SKM-1 treated with dmso at 0.1 percent for 144 hours (cell line): ENCODE measurements around the gene CHRNE.

Experiments used
- DNase-seq: peaks from one replicate; lab custom pipeline; 2025; ENCODE audit not compliant: unreplicated experiment; lab: John Stamatoyannopoulos, UW

The CHRNE gene

GRCh38 chr17:4903051-4903818, at the start of gene CHRNE:
TSS of gene CHRNE (minus strand) at chr17:4903098. CDS start at chr17:4903063, 35 bp downstream.
- DNase-seq = peak; percentile 26

DNA sequence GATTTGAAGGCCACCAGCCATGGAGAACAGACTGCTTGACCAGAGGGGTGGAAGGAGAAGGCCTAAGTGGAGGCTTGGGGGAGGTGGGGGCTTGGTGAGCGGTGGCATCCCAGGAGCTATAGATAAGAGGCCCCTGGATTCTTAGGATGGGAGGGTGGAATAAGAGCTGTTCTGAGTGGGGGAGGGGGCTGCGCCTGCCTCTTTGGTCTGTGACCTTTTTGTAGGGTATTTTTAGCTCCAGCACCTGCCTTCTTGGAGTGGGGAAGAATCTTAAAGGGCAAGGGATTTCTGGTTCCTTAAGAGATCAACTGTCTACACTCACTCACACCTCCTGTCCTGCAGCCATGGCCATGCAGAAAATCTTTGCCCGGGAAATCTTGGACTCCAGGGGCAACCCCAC, 48.6 kb upstream of the CHRNE start:
- DNase-seq = no peak

- DNase-seq = no peak
Measured at GRCh38 chr17:4950746-4951204, 47.9 kb upstream of the CHRNE start, which contains the start of gene ENO3. TSS of gene ENO3 (plus strand) at chr17:4951119. CDS start at chr17:4951830, 711 bp downstream.

GRCh38 chr17:4950075-4950745, 47.3 kb upstream of the CHRNE start:
- DNase-seq = no peak

DNA sequence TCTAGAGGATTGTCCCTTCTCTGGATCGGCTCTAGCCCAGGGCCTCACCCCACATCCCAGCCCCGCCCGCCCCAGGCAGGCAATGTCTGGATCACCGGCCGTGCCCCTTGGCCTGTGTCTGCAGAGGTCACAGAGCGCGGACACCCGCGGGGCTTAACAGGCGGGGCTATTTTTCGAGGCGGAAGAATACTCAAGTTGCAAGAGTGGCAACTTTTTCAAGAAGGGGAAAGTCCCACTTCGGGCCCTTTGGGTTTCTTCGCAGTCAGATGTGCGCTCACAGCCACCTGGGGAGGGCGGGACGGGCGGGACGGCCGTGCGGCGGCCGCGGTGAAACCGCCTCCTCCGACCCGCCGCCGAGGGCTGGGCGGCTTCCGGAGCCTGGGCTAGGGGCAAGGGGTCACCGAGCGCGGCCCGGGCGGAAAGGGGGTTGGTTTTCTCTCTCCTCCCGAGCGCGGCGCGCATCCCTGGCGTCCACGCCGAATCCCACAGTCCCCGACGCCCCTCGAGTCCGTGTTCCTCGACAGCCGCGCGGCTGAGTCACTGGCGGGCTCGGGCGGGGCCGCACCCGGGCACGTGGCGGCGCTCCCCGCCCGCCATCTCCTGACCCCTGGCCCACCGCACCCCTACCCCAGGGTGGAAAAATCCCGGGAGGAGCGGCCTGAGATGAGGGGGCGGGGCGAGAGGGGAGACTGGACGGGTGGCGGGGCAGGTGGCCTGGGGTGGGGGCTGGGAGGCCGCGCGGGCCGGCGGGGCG, 46.6 kb upstream of the CHRNE start:
- no peak for DNase-seq

DNA sequence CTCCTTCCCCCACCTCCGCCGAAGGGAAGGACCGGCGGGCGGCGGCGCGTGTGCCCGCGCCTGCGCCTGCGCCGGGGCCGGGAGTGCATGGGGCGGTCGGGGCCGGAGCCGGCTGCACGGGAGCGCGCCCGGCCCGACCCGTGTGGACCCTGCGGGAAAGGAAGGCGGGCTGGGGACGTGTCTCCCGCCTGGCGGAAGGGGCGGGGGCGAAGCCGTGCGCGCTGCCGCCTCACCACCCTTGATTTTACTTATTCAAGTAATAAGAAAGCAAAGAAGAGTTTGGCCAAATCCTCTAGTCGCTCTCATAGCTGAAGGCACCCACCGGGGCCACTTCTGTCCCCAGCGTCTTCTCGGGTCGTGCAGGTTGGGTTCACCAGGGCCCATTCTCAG, 46.0 kb upstream of the CHRNE start:
- no peak for DNase-seq

- peak; percentile 63 for DNase-seq
Measured at GRCh38 chr17:4948166-4948930, 45.5 kb upstream of the CHRNE start, which contains the start of gene PFN1. TSS of gene PFN1 (minus strand) at chr17:4948530. CDS start at chr17:4948394, 136 bp downstream.

- DNase-seq = no peak
Measured at GRCh38 chr17:4947411-4948165, 44.7 kb upstream of the CHRNE start.

DNA sequence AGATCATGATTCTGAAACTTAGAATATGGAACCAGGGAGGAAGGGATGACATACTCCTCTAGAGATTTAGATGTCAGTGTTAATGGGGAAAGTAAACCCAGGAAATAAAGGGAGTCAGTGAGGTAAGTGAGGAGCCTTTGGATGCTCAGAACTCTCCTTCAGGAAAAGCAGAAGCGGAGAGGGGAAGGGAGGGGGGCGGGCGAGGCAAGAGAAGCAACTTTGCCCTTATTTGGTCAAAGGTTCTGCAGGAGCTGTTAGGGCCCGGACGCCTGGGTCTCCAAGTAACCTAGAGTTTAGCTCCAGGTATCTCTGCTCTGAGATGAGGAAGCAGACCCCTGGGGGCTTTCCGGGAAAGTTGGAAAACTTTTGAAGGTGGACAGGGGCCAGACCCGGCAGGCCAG, 44.1 kb upstream of the CHRNE start:
- no peak for DNase-seq

- no peak for DNase-seq
Measured at GRCh38 chr17:4946312-4946976, 43.5 kb upstream of the CHRNE start.

GRCh38 chr17:4945944-4946280, 43.0 kb upstream of the CHRNE start:
- no peak for DNase-seq

GRCh38 chr17:4945176-4945943, 42.5 kb upstream of the CHRNE start:
- peak; percentile 9 for DNase-seq

- no peak for DNase-seq
Measured at GRCh38 chr17:4944554-4945175, 41.8 kb upstream of the CHRNE start.

DNA sequence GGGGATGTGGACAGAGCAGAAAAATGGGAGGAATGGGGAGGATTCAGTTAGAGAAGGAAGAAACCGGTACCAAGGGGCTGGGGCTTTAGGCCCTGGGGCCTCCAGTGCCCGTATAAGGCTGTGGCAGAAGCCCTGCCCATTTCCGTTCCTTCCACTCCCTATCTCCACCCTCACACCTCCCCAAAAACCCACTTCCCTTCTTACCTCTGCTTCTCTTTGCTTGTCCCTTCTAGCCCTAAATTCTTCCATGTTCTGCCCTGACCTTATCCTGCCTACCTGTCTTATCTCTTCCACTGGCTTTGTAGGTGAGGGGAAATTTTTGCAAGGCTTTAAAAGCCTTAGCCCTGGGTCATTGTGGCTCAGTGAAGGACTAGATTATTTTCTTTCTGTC, 41.3 kb upstream of the CHRNE start:
- peak; percentile 40 for DNase-seq

DNA sequence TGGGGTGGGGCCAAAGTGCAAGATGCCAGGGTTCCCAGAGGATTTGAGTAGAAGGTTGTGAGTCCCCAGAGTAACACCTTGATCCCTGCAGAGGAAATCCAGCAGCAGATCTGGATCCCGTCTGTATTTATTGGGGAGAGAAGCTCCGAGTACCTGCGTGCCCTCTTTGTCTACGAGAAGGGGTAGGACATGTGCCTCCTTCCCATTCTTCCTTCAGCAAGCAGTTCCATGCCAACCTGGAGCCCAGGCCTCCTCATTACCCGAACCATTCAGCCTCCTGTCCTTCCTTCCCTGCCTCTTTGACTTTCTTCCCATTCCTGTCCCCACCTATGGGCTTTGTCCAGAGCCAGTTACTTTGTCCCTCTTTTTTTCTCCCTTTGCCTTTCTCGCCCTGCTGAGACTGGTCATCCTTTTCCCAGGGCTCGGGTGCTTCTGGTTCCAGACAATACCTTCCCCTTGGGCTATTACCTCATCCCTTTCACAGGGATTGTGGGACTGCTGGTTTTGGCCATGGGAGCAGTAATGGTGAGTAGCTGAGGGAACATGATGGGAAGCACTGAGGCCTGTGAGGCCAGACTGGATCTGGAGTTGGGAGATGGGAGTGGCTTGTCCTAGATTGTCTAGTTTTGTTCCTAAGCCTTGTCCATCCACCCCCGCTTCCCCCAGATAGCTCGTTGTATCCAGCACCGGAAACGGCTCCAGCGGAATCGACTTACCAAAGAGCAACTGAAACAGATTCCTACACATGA, 40.0 kb upstream of the CHRNE start:
- DNase-seq = no peak

- no peak for DNase-seq
Measured at GRCh38 chr17:4941319-4941610, 38.4 kb upstream of the CHRNE start.

- no peak for DNase-seq
Measured at GRCh38 chr17:4940555-4941318, 37.8 kb upstream of the CHRNE start.
